Right cardiac atrium (tissue), 5 donors: Measurements from ENCODE around the gene ST13. TPM values are rescaled to one million over a fixed set of nuclear protein-coding genes. Genes with fewer than 3 reads are reported as not detected.
A peak's percentile ranks its signal among the peaks of the same experiment; 100 is the strongest.

Experiments used
- ATAC-seq, 2 donors: fragments of 200-7000 bp; cut with Tn5 transposase; one replicate each; pipeline versions ENCODE4 v1.8.0 to v1.9.1; 2020; ENCODE audit warnings: moderate library complexity in 2 of 2, mild to moderate bottlenecking in 1 of 2
- DNase-seq, 3 donors: peaks; one replicate each; pipeline ENCODE4 v3.0.0-alpha.2; 2020
- H3K27ac ChIP-seq: one replicate; pipeline ENCODE4 v1.5.1; 2013; ENCODE audit warnings: mild to moderate bottlenecking, low read length, control low read depth, moderate library complexity
- H3K27me3 ChIP-seq: one replicate; pipeline ENCODE4 v1.6.1; 2013; ENCODE audit not compliant: control insufficient read depth, insufficient read depth
- H3K4me1 ChIP-seq: one replicate; pipeline ENCODE4 v1.6.1; 2013; ENCODE audit warnings: low read length; ENCODE audit not compliant: control insufficient read depth, insufficient read depth
- H3K4me3 ChIP-seq: one replicate; pipeline ENCODE4 v1.5.1; 2013; ENCODE audit warnings: low read length, control low read depth
- H3K9me3 ChIP-seq: one replicate; pipeline ENCODE4 v1.6.1; 2013; ENCODE audit warnings: low read length; ENCODE audit not compliant: control insufficient read depth
- WGBS: extraction: QIAGEN DNeasy Blood & Tissue Kit; methylation state at CpG from one replicate; pipeline ENCODE4 v1.1.7; 2013; 5-methylcytosine and 5-hydroxymethylcytosine counted together
- intact Hi-C, 4 donors: fragments of 100-400 bp; cut with DNase I; formaldehyde crosslinking; loops; one replicate each; pipeline versions ENCODE4 v1.11.0 to v1.14.0; 2022 to 2023
- long read RNA-seq, 4 donors: library from polyadenylated mRNA; unstranded; transcript quantifications; one replicate each; pipeline ENCODE4 v2.0.0, GENCODE V29; 2020 to 2021
- polyA plus RNA-seq: library from polyadenylated mRNA; stranded (reverse); fragments of 200-250 nt; gene quantifications from one replicate; pipeline ENCODE4 v1.2.3, GENCODE V29; 2013
- total RNA-seq, 4 donors: library from RNA; stranded (reverse); fragmentation: NEBNext Ultra II Directional; extraction: Animal tissue kit (Norgen Biotek cat#: 25700); gene quantifications; one replicate each; pipeline ENCODE4 v1.2.1, GENCODE V29; 2021
- donor health status: healthy with polysubstance abuse.
- donor health status: DM: no; HTN: yes; CAD: no.
- donor health status: DM: no; HTN: no; CAD: no.
- donor health status: DM: no; HTN: yes; CAD: no; lungs with severe emphysema.
- donor health status: DM: yes; HTN: yes; CAD: no.

ST13 gene
- 100 to 1,000 TPM; 178 to 223 (median 202) TPM for total RNA-seq
- 71.1 TPM for polyA plus RNA-seq
- long read RNA-seq, donor 1, transcript ST13-201 (12 exons, 3,595 nt) = major isoform, 306 of 343 reads
- long read RNA-seq, donor 1, partial matches to known transcripts = 22 of 343 reads
- long read RNA-seq, donor 1, other reads (novel, unspliced or antisense) = 15 of 343 reads
- long read RNA-seq, donor 2, transcript ST13-201 (12 exons, 3,595 nt) = major isoform, 141 of 150 reads
- long read RNA-seq, donor 2, partial matches to known transcripts = 5 of 150 reads
- long read RNA-seq, donor 2, other reads (novel, unspliced or antisense) = 4 of 150 reads
- long read RNA-seq, donor 3, transcript ST13-201 (12 exons, 3,595 nt) = major isoform, 695 of 777 reads
- long read RNA-seq, donor 3, partial matches to known transcripts = 59 of 777 reads
- long read RNA-seq, donor 3, other reads (novel, unspliced or antisense) = 23 of 777 reads
- long read RNA-seq, donor 4, transcript ST13-201 (12 exons, 3,595 nt) = major isoform, 175 of 189 reads
- long read RNA-seq, donor 4, partial matches to known transcripts = 8 of 189 reads
- long read RNA-seq, donor 4, other reads (novel, unspliced or antisense) = 6 of 189 reads

GRCh38 chr22:40856513-40857308 lies at the start of gene ST13, which contains the start of gene XPNPEP3:
Gene ST13 (minus strand): TSS chr22:40856639. CDS start chr22:40856540, 99 bp downstream.
Gene XPNPEP3 (plus strand): TSS chr22:40857148. CDS start chr22:40857182, 34 bp downstream.
- peaks cover 6% of the 10 kb centered on the region for H3K4me1 ChIP-seq

GRCh38 chr22:40904101-40904500 lies 47.7 kb upstream of the ST13 start:
- ATAC-seq = no peak
- no peak for DNase-seq
- no peak overlapping the region for H3K27ac ChIP-seq
- H3K4me3 ChIP-seq = no peak overlapping the region
- no peaks in the 10 kb centered on the region for H3K9me3 ChIP-seq
- intact Hi-C loops = no loop called here
- H3K4me1 ChIP-seq = no peaks in the 10 kb centered on the region
- H3K27me3 ChIP-seq = no peaks in the 10 kb centered on the region
- WGBS = 93% methylated on average over 1 of the region's 1 CpG

More at GRCh38 chr22:40856513-40857308, at the start of gene ST13, which contains the start of gene XPNPEP3:
- Histone ChIP-seq H3K9me3 (no peaks in the 10 kb centered on the region), H3K4me3 (peak within 1 kb of the TSS; percentile 89), H3K27ac (peak within 1 kb of the TSS; percentile 98), H3K27me3 (no peaks in the 10 kb centered on the region)
- peak; percentile 99 for ATAC-seq
- intact Hi-C loops = no loop called here
- under 1% methylated on average over 62 of the region's 63 CpGs for WGBS
- peak; percentile 98 to 99 (median 99) for DNase-seq

GRCh38 chr22:40898850-40899357 lies 42.5 kb upstream of the ST13 start:
- Histone ChIP-seq H3K27me3 (no peaks in the 10 kb centered on the region), H3K4me1 (peaks cover under 1% of the 10 kb centered on the region), H3K9me3 (no peaks in the 10 kb centered on the region), H3K27ac (no peak overlapping the region), H3K4me3 (no peak overlapping the region)
- WGBS = 39% methylated on average over 3 of the region's 3 CpGs
- intact Hi-C loops = no loop called here
- DNase-seq (no peak), ATAC-seq (peak; percentile 35 to 36)

GRCh38 chr22:40894417-40894816 lies 38.0 kb upstream of the ST13 start:
- Histone ChIP-seq H3K4me1 (peaks cover 3% of the 10 kb centered on the region), H3K4me3 (no peak overlapping the region), H3K27me3 (no peaks in the 10 kb centered on the region), H3K9me3 (no peaks in the 10 kb centered on the region), H3K27ac (no peak overlapping the region)
- ATAC-seq = no peak
- intact Hi-C loops = no loop called here
- WGBS = 66% methylated on average over 4 of the region's 4 CpGs
- DNase-seq = no peak

GRCh38 chr22:40890881-40891280 lies 34.4 kb upstream of the ST13 start:
- no peak overlapping the region for H3K4me3 ChIP-seq
- no peak for DNase-seq
- no peak overlapping the region for H3K27ac ChIP-seq
- no peaks in the 10 kb centered on the region for H3K9me3 ChIP-seq
- no peaks in the 10 kb centered on the region for H3K27me3 ChIP-seq
- intact Hi-C loops = no loop called here
- 93% methylated on average over 3 of the region's 3 CpGs for WGBS
- H3K4me1 ChIP-seq = peaks cover 3% of the 10 kb centered on the region
- no peak for ATAC-seq

GRCh38 chr22:40889116-40889515 lies 32.7 kb upstream of the ST13 start:
- H3K4me3 ChIP-seq = no peak overlapping the region
- H3K27ac ChIP-seq = no peak overlapping the region
- no peak for DNase-seq
- no peaks in the 10 kb centered on the region for H3K9me3 ChIP-seq
- H3K27me3 ChIP-seq = no peaks in the 10 kb centered on the region
- peaks cover 3% of the 10 kb centered on the region for H3K4me1 ChIP-seq
- intact Hi-C loops = no loop called here
- ATAC-seq = no peak

GRCh38 chr22:40878922-40879321 lies 22.5 kb upstream of the ST13 start:
- H3K27ac ChIP-seq = no peak overlapping the region
- no peaks in the 10 kb centered on the region for H3K9me3 ChIP-seq
- no peaks in the 10 kb centered on the region for H3K27me3 ChIP-seq
- DNase-seq = no peak
- ATAC-seq = peak in 1 of 2 donors; percentile 68
- intact Hi-C loops = no loop called here
- WGBS = 74% methylated on average over 2 of the region's 2 CpGs
- H3K4me3 ChIP-seq = no peak overlapping the region
- no peaks in the 10 kb centered on the region for H3K4me1 ChIP-seq

- no peaks in the 10 kb centered on the region for H3K4me1 ChIP-seq
- ATAC-seq (no peak), DNase-seq (no peak)
- no peaks in the 10 kb centered on the region for H3K27me3 ChIP-seq
- intact Hi-C loops = no loop called here
- 51% methylated on average over 3 of the region's 3 CpGs for WGBS
- H3K27ac ChIP-seq = no peak overlapping the region
- no peaks in the 10 kb centered on the region for H3K9me3 ChIP-seq
- H3K4me3 ChIP-seq = no peak overlapping the region
Measured at GRCh38 chr22:40877488-40877887, 21.0 kb upstream of the ST13 start.

GRCh38 chr22:40876907-40877306 lies 20.5 kb upstream of the ST13 start:
- ATAC-seq = no peak
- no peak for DNase-seq
- no peak overlapping the region for H3K27ac ChIP-seq
- H3K4me1 ChIP-seq = no peaks in the 10 kb centered on the region
- no peaks in the 10 kb centered on the region for H3K27me3 ChIP-seq
- intact Hi-C loops = no loop called here
- H3K9me3 ChIP-seq = no peaks in the 10 kb centered on the region
- H3K4me3 ChIP-seq = no peak overlapping the region
- WGBS = 65% methylated on average over 1 of the region's 1 CpG

GRCh38 chr22:40875111-40875510 lies 18.7 kb upstream of the ST13 start:
- DNase-seq (no peak), ATAC-seq (no peak)
- Histone ChIP-seq H3K9me3 (no peaks in the 10 kb centered on the region), H3K27me3 (no peaks in the 10 kb centered on the region), H3K27ac (no peak overlapping the region), H3K4me1 (no peaks in the 10 kb centered on the region), H3K4me3 (no peak overlapping the region)
- WGBS = 89% methylated on average over 3 of the region's 3 CpGs
- intact Hi-C loops = no loop called here

- ATAC-seq (no peak), DNase-seq (no peak)
- Histone ChIP-seq H3K4me1 (no peaks in the 10 kb centered on the region), H3K4me3 (no peak overlapping the region), H3K27me3 (no peaks in the 10 kb centered on the region), H3K9me3 (no peaks in the 10 kb centered on the region), H3K27ac (no peak overlapping the region)
- intact Hi-C loops = no loop called here
- WGBS = 98% methylated on average over 3 of the region's 3 CpGs
Measured at GRCh38 chr22:40874016-40874415, 17.6 kb upstream of the ST13 start.
